ENCODE measurements around the gene CAB39L. TPM values are rescaled to one million over a fixed set of nuclear protein-coding genes. Genes with fewer than 3 reads are reported as not detected.

CAB39L gene
- total RNA-seq, 2 experiments from 2014 or later: 9.6 to 28.6 TPM

GRCh38 chr13:49448753-49449152, 4.9 kb upstream of the CAB39L start:
- TF ChIP-seq EZH2phosphoT487 (IDR thresholded peaks at IDR 0.05; ENCODE audit: borderline replicate concordance, low read depth, low read length): no peak

GRCh38 chr13:49446473-49446872, 2.6 kb upstream of the CAB39L start:
- TF ChIP-seq CTCF (conservative IDR thresholded peaks at IDR 0.05; ENCODE audit: low read length) (no peak), EZH2phosphoT487 (IDR thresholded peaks at IDR 0.05; ENCODE audit: borderline replicate concordance, low read depth, low read length) (no peak)
- Histone ChIP-seq H3K4me1 (ENCODE audit: insufficient read depth, low read length, poor library complexity, severe bottlenecking) (peaks cover 46% of the 10 kb centered on the region), H3K27ac (ENCODE audit: low read depth, low read length, poor library complexity, severe bottlenecking) (peak overlapping the region; percentile 90), H3K9me2 (ENCODE audit: insufficient read depth, low read length) (no peaks in the 10 kb centered on the region), H3K79me2 (ENCODE audit: insufficient read depth, low read depth, low read length) (peaks cover 72% of the 10 kb centered on the region), H2AFZ (ENCODE audit: low read length) (peak overlapping the region; percentile 13; the same call in 1 of the 2 replicates), H4K20me1 (ENCODE audit: insufficient read depth, low read length) (no peaks in the 10 kb centered on the region), H3K4me3 (ENCODE audit: low read depth, low read length, poor library complexity, severe bottlenecking) (peak overlapping the region; percentile 82), H3K9me3 (ENCODE audit: low read length) (peaks cover 9% of the 10 kb centered on the region; the same call in 1 of the 2 replicates), H3K36me3 (ENCODE audit: insufficient read depth, low read length) (peaks cover 26% of the 10 kb centered on the region), H3K4me2 (ENCODE audit: low read length) (peak overlapping the region; percentile 86)
- no TSS peak for BruUV-seq (replicated peaks)
- CTCF ChIA-PET (ENCODE audit: unreplicated experiment): interaction anchor here (0.6 to 1.0 kb wide), 4 partner anchors 21 to 122 kb away, joined by 3 to 4 read pairs (median 3); no protein-coding TSS in a partner anchor
- POLR2A ChIA-PET: interaction anchor here (0.5 to 9.3 kb wide), 20 partner anchors 9 to 490 kb away, joined by 3 to 139 read pairs (median 4); partner anchors contain the start of genes ARL11, PHF11 and SPRYD7
- intact Hi-C loops (cut with micrococcal nuclease; ENCODE audit: unreplicated experiment): no loop called here
- DNase-seq (ENCODE audit: low spot score): no peak

More at GRCh38 chr13:49448753-49449152, 4.9 kb upstream of the CAB39L start:
- no peak for DNase-seq (ENCODE audit: low spot score)
- no peaks in the 10 kb centered on the region for H3K9me2 ChIP-seq (ENCODE audit: insufficient read depth, low read length)
- no TSS peak for BruUV-seq (replicated peaks)
- H3K4me1 ChIP-seq (ENCODE audit: insufficient read depth, low read length, poor library complexity, severe bottlenecking): peaks cover 32% of the 10 kb centered on the region
- H2AFZ ChIP-seq (ENCODE audit: low read length): no peak overlapping the region
- H4K20me1 ChIP-seq (ENCODE audit: insufficient read depth, low read length): no peaks in the 10 kb centered on the region
- H3K4me3 ChIP-seq (ENCODE audit: low read depth, low read length, poor library complexity, severe bottlenecking): no peak overlapping the region
- POLR2A ChIA-PET: interaction anchor here (0.6 to 9.3 kb wide), 9 partner anchors 10 to 207 kb away, joined by 3 to 139 read pairs (median 4); no protein-coding TSS in a partner anchor
- intact Hi-C loops (cut with micrococcal nuclease; ENCODE audit: unreplicated experiment): loop anchor here (2.0 kb wide), 1 partner anchor 90 kb away; no protein-coding TSS in a partner anchor
- peak overlapping the region; percentile 86 for H3K4me2 ChIP-seq (ENCODE audit: low read length)
- H3K79me2 ChIP-seq (ENCODE audit: insufficient read depth, low read depth, low read length): peaks cover 80% of the 10 kb centered on the region
- H3K9me3 ChIP-seq (ENCODE audit: low read length): no peaks in the 10 kb centered on the region
- no peak overlapping the region for H3K27ac ChIP-seq (ENCODE audit: low read depth, low read length, poor library complexity, severe bottlenecking)
- CTCF ChIA-PET (ENCODE audit: unreplicated experiment): no interaction called here
- H3K36me3 ChIP-seq (ENCODE audit: insufficient read depth, low read length): peaks cover 42% of the 10 kb centered on the region

- peaks cover 48% of the 10 kb centered on the region for H3K4me1 ChIP-seq (ENCODE audit: insufficient read depth, low read length, poor library complexity, severe bottlenecking)
- TF ChIP-seq EZH2phosphoT487 (IDR thresholded peaks at IDR 0.05; ENCODE audit: borderline replicate concordance, low read depth, low read length) (no peak), CTCF (conservative IDR thresholded peaks at IDR 0.05; ENCODE audit: low read length) (no peak)
- H3K4me2 ChIP-seq (ENCODE audit: low read length): peak overlapping the region; percentile 86
- H3K9me2 ChIP-seq (ENCODE audit: insufficient read depth, low read length): no peaks in the 10 kb centered on the region
- H3K79me2 ChIP-seq (ENCODE audit: insufficient read depth, low read depth, low read length): peaks cover 55% of the 10 kb centered on the region
- intact Hi-C loops (cut with micrococcal nuclease; ENCODE audit: unreplicated experiment): loop anchor here (1.0 to 5.0 kb wide), 8 partner anchors 43 to 468 kb away; partner anchors contain the start of genes ARL11, KPNA3 and RCBTB1
- ChIA-PET POLR2A (interaction anchor here (0.5 to 9.3 kb wide), 26 partner anchors 8 to 1447 kb away, joined by 3 to 139 read pairs (median 4); partner anchors contain the start of genes PHF11 and RCBTB1), CTCF (ENCODE audit: unreplicated experiment) (interaction anchor here (1.1 kb wide), 1 partner anchor 74 kb away, joined by 3 read pairs; no protein-coding TSS in a partner anchor)
- H3K9me3 ChIP-seq (ENCODE audit: low read length): peaks cover 11% of the 10 kb centered on the region; the same call in 1 of the 2 replicates
- peak overlapping the region; percentile 82 for H3K4me3 ChIP-seq (ENCODE audit: low read depth, low read length, poor library complexity, severe bottlenecking)
- DNase-seq (ENCODE audit: low spot score): peak; percentile 86
- H3K27ac ChIP-seq (ENCODE audit: low read depth, low read length, poor library complexity, severe bottlenecking): peak overlapping the region; percentile 90
- H2AFZ ChIP-seq (ENCODE audit: low read length): peak overlapping the region; percentile 72; the same call in 1 of the 2 replicates
- no peaks in the 10 kb centered on the region for H4K20me1 ChIP-seq (ENCODE audit: insufficient read depth, low read length)
- peaks cover 19% of the 10 kb centered on the region for H3K36me3 ChIP-seq (ENCODE audit: insufficient read depth, low read length)
- TSS peak; percentile 68 for BruUV-seq (replicated peaks)
Observed at GRCh38 chr13:49444524-49445395, 896 bp upstream of the CAB39L start.
